Adrenal gland (tissue), 12 donors: ENCODE results near the gene ALG5. TPM values are rescaled to one million over a fixed set of nuclear protein-coding genes. Genes with fewer than 3 reads are reported as not detected.

Experiments
- DNase-seq, 7 donors: peaks; one replicate each; pipeline ENCODE4 v3.0.0-alpha.2; 2019 to 2020
- H3K27ac ChIP-seq, 5 donors: fragments of 200-600 bp; sonication (generic) in 4 of 5; 1 replicate in 3 of 5; 2 replicates in 2 of 5; pipeline versions ENCODE4 v1.5.1 to v1.8.0; 2016 to 2020; ENCODE audit warnings: mild to moderate bottlenecking in 1 of 5
- H3K27me3 ChIP-seq: fragments of 200-600 bp; 2 replicates; pipeline ENCODE4 v1.8.0; 2021
- H3K36me3 ChIP-seq, 2 donors: fragments of 200-600 bp; replicated peaks in 1 of 2; 1 replicate in 1 of 2; 2 replicates in 1 of 2; pipeline versions ENCODE4 v1.5.1 to v1.8.0; 2018 to 2022
- H3K4me1 ChIP-seq, 2 donors: fragments of 200-600 bp; replicated peaks in 1 of 2; 1 replicate in 1 of 2; 2 replicates in 1 of 2; pipeline versions ENCODE4 v1.5.1 to v1.8.0; 2018 to 2021
- H3K4me3 ChIP-seq, 4 donors: fragments of 200-600 bp; sonication (generic) in 3 of 4; one replicate each; pipeline ENCODE4 v1.5.1; 2016 to 2018
- H3K9me3 ChIP-seq, 3 donors: fragments of 200-600 bp; sonication (generic) in 1 of 3; replicated peaks in 1 of 3; 1 replicate in 2 of 3; 2 replicates in 1 of 3; pipeline versions ENCODE4 v1.5.1 to v1.8.0; 2016 to 2021
- CTCF ChIP-seq, 6 experiments: fragments of 450-650 bp in 4 of 6; fragments of 200-600 bp in 2 of 6; sonication (generic) in 1 of 6; IDR thresholded peaks; 1 replicate in 5 of 6; 2 replicates in 1 of 6; pipeline versions ENCODE4 v1.5.1 to v1.8.0; 2016 to 2021; ENCODE audit warnings: antibody characterized with exemption in 6 of 6, mild to moderate bottlenecking in 2 of 6, moderate library complexity in 1 of 6
- POLR2A ChIP-seq, 2 donors: fragments of 450-650 bp; IDR thresholded peaks; one replicate each; pipeline ENCODE4 v1.6.1; 2017; ENCODE audit warnings: antibody characterized with exemption in 2 of 2, mild to moderate bottlenecking in 2 of 2, moderate library complexity in 1 of 2
- WGBS, 4 donors: extraction: QIAGEN DNeasy Blood & Tissue Kit in 2 of 4; methylation state at CpG; one replicate each; pipeline versions ENCODE4 v1.1.5 to v1.1.7; 2013 to 2017; 5-methylcytosine and 5-hydroxymethylcytosine counted together
- intact Hi-C, 2 donors: fragments of 100-400 bp; cut with DNase I; formaldehyde crosslinking; loops; one replicate each; pipeline versions ENCODE4 v1.14.1 to v1.15.0; 2022 to 2023
- polyA plus RNA-seq, 3 donors: library from polyadenylated mRNA; stranded (reverse); fragments of 200-250 nt in 2 of 3; fragments of 350-450 nt in 1 of 3; fragmentation: Illumina TruSeq in 1 of 3; extraction: RNeasy Lipid Tissue Mini Kit (QIAGEN cat#74804) in 1 of 3; gene quantifications; one replicate each; pipeline ENCODE4 v1.2.3, GENCODE V29; 2013 to 2014
- total RNA-seq, 9 donors: library from RNA; depleted of rRNA in 4 of 9; stranded (reverse); fragments of >200 nt in 4 of 9; fragments of 120-200 nt in 1 of 9; fragmentation: NEBNext Ultra II Directional in 1 of 9; extraction: Animal tissue kit (Norgen Biotek cat#: 25700) in 1 of 9; gene quantifications; one replicate each; pipeline versions ENCODE4 v1.1.0 to v1.2.4, GENCODE V29; 2013 to 2023
- donor health status: healthy with polysubstance abuse.
- donor health status: Bipolar disorder and iron deficiency.
- donor health status: DM: yes; HTN: yes; CAD: no.
- donor health status: DM: no; HTN: no; CAD: no.
- donor health status: DM: no; HTN: no; CAD: no.
- donor health status: DM: yes; HTN: yes; CAD: no.

Gene ALG5
- total and polyA plus RNA-seq, 12 donors, result 28.2 to 76.7 (median 41.2) TPM

GRCh38 chr13:37029617-37030016 is 30.5 kb upstream of the ALG5 start:
- H3K27ac ChIP-seq, result peak overlapping the region in 1 of 5 donors; percentile 35
- H3K4me3 ChIP-seq, result no peak overlapping the region
- peaks cover 0 to 80% of the 10 kb centered on the region in 2 donors for H3K36me3 ChIP-seq
- peak in 2 of 7 donors; percentile 11 to 12 for DNase-seq
- intact Hi-C loops, result no loop called here
- H3K27me3 ChIP-seq, result no peaks in the 10 kb centered on the region
- WGBS, 4 donors, result 89 to 93% (median 91%) methylated on average over 4 of the region's 4 CpGs
- TF ChIP-seq POLR2A (IDR thresholded peaks at IDR 0.05), result no peak
- no peak for TF ChIP-seq CTCF (IDR thresholded peaks at IDR 0.05)
- H3K4me1 ChIP-seq, result peaks cover 0 to 10% of the 10 kb centered on the region in 2 donors
- no peaks in the 10 kb centered on the region for H3K9me3 ChIP-seq

GRCh38 chr13:37027639-37028038 is 28.5 kb upstream of the ALG5 start:
- intact Hi-C loops, result no loop called here
- Histone ChIP-seq H3K27me3 (no peaks in the 10 kb centered on the region), H3K36me3 (peaks cover 0 to 89% of the 10 kb centered on the region in 2 donors), H3K4me1 (peaks cover 0 to 10% of the 10 kb centered on the region in 2 donors), H3K27ac (no peak overlapping the region), H3K9me3 (no peaks in the 10 kb centered on the region), H3K4me3 (no peak overlapping the region)
- TF ChIP-seq CTCF (IDR thresholded peaks at IDR 0.05) (no peak), POLR2A (IDR thresholded peaks at IDR 0.05) (no peak)
- no peak for DNase-seq
- WGBS, 4 donors, result 89 to 100% (median 91%) methylated on average over 2 of the region's 2 CpGs

GRCh38 chr13:37026771-37027170 is 27.6 kb upstream of the ALG5 start:
- Histone ChIP-seq H3K27ac (no peak overlapping the region), H3K27me3 (no peaks in the 10 kb centered on the region), H3K9me3 (no peaks in the 10 kb centered on the region), H3K4me1 (peaks cover 0 to 10% of the 10 kb centered on the region in 2 donors), H3K4me3 (no peak overlapping the region), H3K36me3 (peaks cover 0 to 89% of the 10 kb centered on the region in 2 donors)
- intact Hi-C loops, result no loop called here
- DNase-seq, result no peak
- WGBS, 4 donors, result 96 to 100% (median 99%) methylated on average over 1 of the region's 1 CpG
- TF ChIP-seq CTCF (IDR thresholded peaks at IDR 0.05), result no peak
- no peak for TF ChIP-seq POLR2A (IDR thresholded peaks at IDR 0.05)

GRCh38 chr13:37023871-37024270 is 24.7 kb upstream of the ALG5 start:
- Histone ChIP-seq H3K36me3 (peaks cover 5 to 88% of the 10 kb centered on the region in 2 donors), H3K27ac (no peak overlapping the region), H3K9me3 (peaks cover 0 to 6% (median 0%) of the 10 kb centered on the region in 3 donors), H3K4me3 (no peak overlapping the region), H3K27me3 (no peaks in the 10 kb centered on the region), H3K4me1 (no peaks in the 10 kb centered on the region)
- 46 to 66% (median 62%) methylated on average over 1 of the region's 1 CpG for WGBS, 4 donors
- intact Hi-C loops, result no loop called here
- TF ChIP-seq CTCF (IDR thresholded peaks at IDR 0.05) (no peak), POLR2A (IDR thresholded peaks at IDR 0.05) (no peak)
- DNase-seq, result no peak
